ENCODE measurements around the gene GNB4. TPM values are rescaled to one million over a fixed set of nuclear protein-coding genes. Genes with fewer than 3 reads are reported as not detected.

GNB4 gene
- total and polyA plus RNA-seq, 2 of the 8 experiments (the other 6 are each of a cell fraction or from before 2014, with no cell fraction given): 13.4 to 29.2 TPM

DNA sequence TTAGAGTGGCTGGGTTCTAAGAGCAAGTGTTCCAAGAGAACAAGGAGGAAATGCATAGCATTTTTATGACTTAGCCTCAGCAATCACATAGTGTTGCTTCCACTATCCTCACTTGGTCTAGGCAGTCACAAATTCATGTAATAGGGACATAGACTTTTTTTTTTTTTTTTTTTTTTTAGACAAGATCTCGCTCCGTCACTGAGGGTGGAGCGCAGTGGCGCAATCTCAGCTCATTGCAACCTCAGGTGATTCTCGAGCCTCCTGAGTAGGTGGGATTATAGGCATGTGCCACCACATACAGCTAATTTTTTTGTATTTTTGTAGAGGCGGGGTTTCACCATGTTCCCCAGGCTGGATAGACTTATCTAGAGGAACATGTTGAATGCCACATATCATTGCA is 4.7 kb upstream of the GNB4 start:
- no peaks in the 10 kb centered on the region for H3K36me3 ChIP-seq (ENCODE audit: control insufficient read depth in 2 of 4, insufficient read depth in 4 of 4, low read length in 3 of 4)
- H2BK15ac ChIP-seq (ENCODE audit: low read length): no peak overlapping the region
- H2BK5ac ChIP-seq (ENCODE audit: low read depth, low read length): no peak overlapping the region
- H3K4ac ChIP-seq (replicated peaks; ENCODE audit: insufficient read length, low read depth, low read length): no peak overlapping the region
- no peak overlapping the region for H2BK120ac ChIP-seq (replicated peaks; ENCODE audit: low read depth, low read length)
- no peak overlapping the region for H3K4me2 ChIP-seq (ENCODE audit: insufficient read depth in 1 of 2, low read depth in 2 of 2, low read length in 2 of 2)
- H3K79me1 ChIP-seq (ENCODE audit: low read depth, low read length): no peaks in the 10 kb centered on the region
- no peak overlapping the region for H3K9ac ChIP-seq (replicated peaks in 1 of 4; ENCODE audit: extremely low read depth in 1 of 4, low read depth in 3 of 4, low read length in 3 of 4)
- ChIA-PET POLR2A (ENCODE audit: partially characterized antibody) (no interaction called here), CTCF (ENCODE audit: partially characterized antibody) (interaction anchor here (0.6 to 2.0 kb wide), 2 partner anchors 13 to 18 kb away, joined by 4 to 5 read pairs; no protein-coding TSS in a partner anchor)
- no peak overlapping the region for H2BK12ac ChIP-seq (ENCODE audit: low read depth, low read length)
- H2AFZ ChIP-seq (ENCODE audit: low read length): no peak overlapping the region
- no peak overlapping the region for H3K27ac ChIP-seq (ENCODE audit: low read depth, low read length)
- no peak overlapping the region for H3K4me3 ChIP-seq (ENCODE audit: extremely low read depth in 1 of 4, insufficient read depth in 2 of 4, low read depth in 3 of 4, low read length in 4 of 4)
- H3K27me3 ChIP-seq (replicated peaks in 1 of 4; ENCODE audit: control insufficient read depth in 3 of 4, extremely low read depth in 1 of 4, insufficient read depth in 3 of 4, low read length in 3 of 4): no peaks in the 10 kb centered on the region; a peak in 1 of 7 replicates
- H3K4me1 ChIP-seq (replicated peaks in 1 of 4; ENCODE audit: control insufficient read depth in 3 of 4, insufficient read depth in 4 of 4, low read length in 3 of 4): peaks cover 2 to 8% (median 4%) of the 10 kb centered on the region in 4 experiments; a peak in 4 of 7 replicates
- H4K8ac ChIP-seq (ENCODE audit: extremely low read depth, insufficient read depth, low read length): no peak overlapping the region
- H3K23me2 ChIP-seq (ENCODE audit: low read depth, low read length): peaks cover under 1% of the 10 kb centered on the region; the same call in 1 of the 2 replicates
- no peak overlapping the region for H3K23ac ChIP-seq (ENCODE audit: insufficient read length)
- DNase-seq (ENCODE audit: low read depth in 1 of 2, low spot score in 2 of 2): no peak
- no peak for FAIRE-seq
- WGBS, 2 experiments (ENCODE audit: extremely low coverage in 1 of 2, insufficient coverage in 1 of 2, insufficient read length in 1 of 2, insufficient replicate concordance in 2 of 2, low coverage in 1 of 2, low lambda C conversion rate in 2 of 2, missing lambda C conversion rate in 1 of 2): 85% methylated on average over 6 of the region's 6 CpGs; no CpG with 5 or more reads in 1 of the 2 experiments
- H4K91ac ChIP-seq (replicated peaks; ENCODE audit: insufficient read length, low read length): no peak overlapping the region
- H4K5ac ChIP-seq (ENCODE audit: insufficient read length, low read depth, low read length): no peak overlapping the region
- no peaks in the 10 kb centered on the region for H4K20me1 ChIP-seq (replicated peaks in 1 of 2; ENCODE audit: control insufficient read depth in 1 of 2, insufficient read depth in 2 of 2, low read length in 2 of 2)
- no peak overlapping the region for H3K18ac ChIP-seq (ENCODE audit: extremely low read depth, low read length)
- no peak overlapping the region for H2AK5ac ChIP-seq (ENCODE audit: low read depth, low read length)
- no peak overlapping the region for H2BK20ac ChIP-seq (ENCODE audit: low read length)
- H3K56ac ChIP-seq (replicated peaks; ENCODE audit: insufficient read length, low read depth, low read length): no peak overlapping the region
- H3K79me2 ChIP-seq (ENCODE audit: control insufficient read depth in 1 of 2, insufficient read depth in 2 of 2, low read length in 2 of 2): no peaks in the 10 kb centered on the region
- no peaks in the 10 kb centered on the region for H3K9me3 ChIP-seq (ENCODE audit: insufficient read depth in 2 of 2, low read depth in 1 of 2, low read length in 1 of 2)
- no peak overlapping the region for H3K14ac ChIP-seq (ENCODE audit: insufficient read length)
- no peak for TF ChIP-seq RNF2 (IDR thresholded peaks at IDR 0.05; ENCODE audit: borderline replicate concordance, low read depth, low read length, missing control alignments, poor library complexity, severe bottlenecking)
- no peak for TF ChIP-seq KDM1A (IDR thresholded peaks at IDR 0.05; ENCODE audit: borderline replicate concordance, low read length)
- no peak for TF ChIP-seq RAD21 (IDR thresholded peaks at IDR 0.05 in 1 of 2, conservative IDR thresholded peaks at IDR 0.05 in 1 of 2; ENCODE audit: low read depth in 2 of 2, low read length in 2 of 2)
- TF ChIP-seq SP4 (IDR thresholded peaks at IDR 0.05; ENCODE audit: low read length): no peak
- TF ChIP-seq KDM4A (IDR thresholded peaks at IDR 0.05; ENCODE audit: low read depth, low read length, severe bottlenecking): no peak
- TF ChIP-seq NRF1 (IDR thresholded peaks at IDR 0.05; ENCODE audit: low read depth, low read length): no peak
- TF ChIP-seq FOSL1 (IDR thresholded peaks at IDR 0.05; ENCODE audit: insufficient read depth, low read depth, low read length): no peak
- no peak for TF ChIP-seq EGR1 (IDR thresholded peaks at IDR 0.05; ENCODE audit: borderline replicate concordance, low read depth, low read length)
- TF ChIP-seq RXRA (IDR thresholded peaks at IDR 0.05; ENCODE audit: insufficient read depth, low read depth, low read length): no peak
- no peak for TF ChIP-seq KDM5A (IDR thresholded peaks at IDR 0.05; ENCODE audit: low read length)
- no peak for TF ChIP-seq GTF2F1 (IDR thresholded peaks at IDR 0.05; ENCODE audit: borderline replicate concordance, low read depth, low read length)
- TF ChIP-seq, protein P1, sequence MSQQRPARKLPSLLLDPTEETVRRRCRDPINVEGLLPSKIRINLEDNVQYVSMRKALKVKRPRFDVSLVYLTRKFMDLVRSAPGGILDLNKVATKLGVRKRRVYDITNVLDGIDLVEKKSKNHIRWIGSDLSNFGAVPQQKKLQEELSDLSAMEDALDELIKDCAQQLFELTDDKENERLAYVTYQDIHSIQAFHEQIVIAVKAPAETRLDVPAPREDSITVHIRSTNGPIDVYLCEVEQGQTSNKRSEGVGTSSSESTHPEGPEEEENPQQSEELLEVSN (IDR thresholded peaks at IDR 0.05): no peak
- TF ChIP-seq NANOG (IDR thresholded peaks at IDR 0.05; ENCODE audit: insufficient read depth, low read depth, low read length, poor library complexity, severe bottlenecking): no peak

Data from H1 (cell line).